Parathyroid adenoma (tissue), 2 donors: ENCODE results near the gene ADAMTS10.
"Not testable (repeated sequence)": the region's sequence is repeated elsewhere in the genome, so short reads cannot be mapped to it uniquely, and the experiment has no call there.

Source experiments
- H2AFZ ChIP-seq: fragments of 300-600 bp; sonication (generic); one replicate; pipeline ENCODE4 v1.7.0; 2017; ENCODE audit warnings: antibody characterized with exemption, mild to moderate bottlenecking
- H3K27ac ChIP-seq: fragments of 300-600 bp; sonication (generic); one replicate; pipeline ENCODE4 v1.7.0; 2017
- H3K27me3 ChIP-seq: fragments of 300-600 bp; sonication (generic); one replicate; pipeline ENCODE4 v1.7.0; 2017; ENCODE audit warnings: low read length; ENCODE audit not compliant: control insufficient read depth, insufficient read depth
- H3K36me3 ChIP-seq: fragments of 300-600 bp; sonication (generic); one replicate; pipeline ENCODE4 v1.7.0; 2017; ENCODE audit warnings: low read length; ENCODE audit not compliant: control insufficient read depth, insufficient read depth
- H3K4me1 ChIP-seq: fragments of 300-600 bp; sonication (generic); one replicate; pipeline ENCODE4 v1.7.0; 2017; ENCODE audit warnings: control low read depth
- H3K4me2 ChIP-seq: fragments of 300-600 bp; sonication (generic); one replicate; pipeline ENCODE4 v1.7.0; 2017; ENCODE audit warnings: low read length
- H3K4me3 ChIP-seq: fragments of 300-600 bp; sonication (generic); one replicate; pipeline ENCODE4 v1.7.0; 2017; ENCODE audit warnings: low read depth, low read length
- H3K79me2 ChIP-seq: fragments of 300-600 bp; sonication (generic); one replicate; pipeline ENCODE4 v1.7.0; 2017; ENCODE audit warnings: control low read depth
- H3K9ac ChIP-seq: fragments of 300-600 bp; sonication (generic); one replicate; pipeline ENCODE4 v1.7.0; 2017; ENCODE audit warnings: mild to moderate bottlenecking
- H3K9me3 ChIP-seq: fragments of 300-600 bp; sonication (generic); one replicate; pipeline ENCODE4 v1.7.0; 2017; ENCODE audit warnings: low read length; ENCODE audit not compliant: control insufficient read depth
- CTCF ChIP-seq: fragments of 300-600 bp; sonication (generic); IDR thresholded peaks from one replicate; pipeline ENCODE4 v1.7.0; 2017; ENCODE audit warnings: antibody characterized with exemption, mild to moderate bottlenecking
- donor health status: primary hyperparathyroidism.

The ADAMTS10 gene

GRCh38 chr19:8577247-8577646 is 33.3 kb downstream of the ADAMTS10 start, which contains the start of gene MYO1F:
TSS of gene MYO1F (minus strand) at chr19:8577442. CDS start at chr19:8577309, 133 bp downstream.
- no peak within 1 kb of the TSS for H2AFZ ChIP-seq
- H3K36me3 ChIP-seq = no peaks in the 10 kb centered on the region
- peak within 1 kb of the TSS; percentile 9 for H3K4me3 ChIP-seq
- H3K4me1 ChIP-seq = no peaks in the 10 kb centered on the region
- H3K27me3 ChIP-seq = no peaks in the 10 kb centered on the region
- no peak within 1 kb of the TSS for H3K4me2 ChIP-seq
- H3K9ac ChIP-seq = no peak within 1 kb of the TSS
- H3K79me2 ChIP-seq = no peaks in the 10 kb centered on the region
- H3K27ac ChIP-seq = no peak within 1 kb of the TSS
- no peaks in the 10 kb centered on the region for H3K9me3 ChIP-seq
- TF ChIP-seq CTCF = no peak

- Histone ChIP-seq H3K27ac (no peak overlapping the region), H3K27me3 (no peaks in the 10 kb centered on the region), H3K79me2 (no peaks in the 10 kb centered on the region), H3K9ac (no peak overlapping the region), H3K36me3 (no peaks in the 10 kb centered on the region), H2AFZ (no peak overlapping the region), H3K4me1 (no peaks in the 10 kb centered on the region), H3K9me3 (no peaks in the 10 kb centered on the region), H3K4me2 (no peak overlapping the region), H3K4me3 (peak overlapping the region; percentile 9)
- TF ChIP-seq CTCF = no peak
These were observed 34.1 kb downstream of the ADAMTS10 start for GRCh38 chr19:8576273-8576993.

- Histone ChIP-seq H3K27ac (no peak overlapping the region), H3K4me1 (no peaks in the 10 kb centered on the region), H2AFZ (no peak overlapping the region), H3K36me3 (no peaks in the 10 kb centered on the region), H3K4me2 (no peak overlapping the region), H3K27me3 (no peaks in the 10 kb centered on the region), H3K9me3 (no peaks in the 10 kb centered on the region), H3K79me2 (no peaks in the 10 kb centered on the region), H3K9ac (no peak overlapping the region), H3K4me3 (peak overlapping the region; percentile 25)
- no peak for TF ChIP-seq CTCF
These were observed 35.0 kb downstream of the ADAMTS10 start for GRCh38 chr19:8575467-8575997.

- not testable (repeated sequence) for H3K9ac ChIP-seq, H3K9me3 ChIP-seq, H3K4me2 ChIP-seq, H3K27ac ChIP-seq, H3K36me3 ChIP-seq, H3K79me2 ChIP-seq, H3K27me3 ChIP-seq, H2AFZ ChIP-seq, H3K4me1 ChIP-seq, H3K4me3 ChIP-seq
These were observed 35.9 kb downstream of the ADAMTS10 start for GRCh38 chr19:8574619-8574922.

GRCh38 chr19:8573316-8573715 is 37.2 kb downstream of the ADAMTS10 start:
- H3K36me3 ChIP-seq = no peaks in the 10 kb centered on the region
- no peak overlapping the region for H3K4me2 ChIP-seq
- no peak overlapping the region for H3K27ac ChIP-seq
- H3K4me1 ChIP-seq = no peaks in the 10 kb centered on the region
- no peaks in the 10 kb centered on the region for H3K79me2 ChIP-seq
- H2AFZ ChIP-seq = no peak overlapping the region
- TF ChIP-seq CTCF = no peak
- H3K9me3 ChIP-seq = no peaks in the 10 kb centered on the region
- H3K9ac ChIP-seq = no peak overlapping the region
- H3K4me3 ChIP-seq = no peak overlapping the region
- H3K27me3 ChIP-seq = no peaks in the 10 kb centered on the region
